ENCODE data around the gene CHPT1.
"Not testable (repeated sequence)": the region's sequence is repeated elsewhere in the genome, so short reads cannot be mapped to it uniquely, and the experiment has no call there.

Gene CHPT1

GRCh38 chr12:101719566-101719965, 22.1 kb downstream of the CHPT1 start:
- DNase-seq (ENCODE audit: low read depth in 2 of 3, low spot score in 2 of 3), result no peak

GRCh38 chr12:101720118-101720517, 22.7 kb downstream of the CHPT1 start:
- no peak for DNase-seq (ENCODE audit: low read depth in 2 of 3, low spot score in 2 of 3)

- no peak for DNase-seq (ENCODE audit: low read depth in 2 of 3, low spot score in 2 of 3)
Measured at GRCh38 chr12:101722392-101722791, 25.0 kb downstream of the CHPT1 start.

GRCh38 chr12:101727098-101727497, 29.7 kb downstream of the CHPT1 start:
- DNase-seq (ENCODE audit: low read depth in 2 of 3, low spot score in 2 of 3), result no peak

- no peak for DNase-seq (ENCODE audit: low read depth in 2 of 3, low spot score in 2 of 3)
Measured at GRCh38 chr12:101729842-101730241, 32.4 kb downstream of the CHPT1 start.

GRCh38 chr12:101732318-101732717, 34.9 kb downstream of the CHPT1 start:
- DNase-seq (ENCODE audit: low read depth in 2 of 3, low spot score in 2 of 3), result no peak

- DNase-seq (ENCODE audit: low read depth in 2 of 3, low spot score in 2 of 3), result no peak
Measured at GRCh38 chr12:101733166-101733565, 35.7 kb downstream of the CHPT1 start.

GRCh38 chr12:101734482-101734881, 37.0 kb downstream of the CHPT1 start:
- DNase-seq (ENCODE audit: low read depth in 2 of 3, low spot score in 2 of 3), result not testable (repeated sequence)

GRCh38 chr12:101737476-101737875, 40.0 kb downstream of the CHPT1 start:
- no peak for DNase-seq (ENCODE audit: low read depth in 2 of 3, low spot score in 2 of 3)

- DNase-seq (ENCODE audit: low read depth in 2 of 3, low spot score in 2 of 3), result no peak
Measured at GRCh38 chr12:101738920-101739665, 41.7 kb downstream of the CHPT1 start, which contains the start of gene SYCP3. TSS of gene SYCP3 (minus strand) at chr12:101739462. CDS start at chr12:101737935, 1,527 bp downstream.

- no peak for DNase-seq (ENCODE audit: low read depth in 2 of 3, low spot score in 2 of 3)
Measured at GRCh38 chr12:101740566-101740965, 43.1 kb downstream of the CHPT1 start.

- DNase-seq (ENCODE audit: low read depth in 2 of 3, low spot score in 2 of 3), result no peak
Measured at GRCh38 chr12:101740980-101741379, 43.5 kb downstream of the CHPT1 start.

- DNase-seq (ENCODE audit: low read depth in 2 of 3, low spot score in 2 of 3), result no peak
Measured at GRCh38 chr12:101743242-101743641, 45.8 kb downstream of the CHPT1 start.

- DNase-seq (ENCODE audit: low read depth in 2 of 3, low spot score in 2 of 3), result no peak
Measured at GRCh38 chr12:101743724-101744472, 46.5 kb downstream of the CHPT1 start.

- DNase-seq (ENCODE audit: low read depth in 2 of 3, low spot score in 2 of 3), result no peak
Measured at GRCh38 chr12:101745481-101745880, 48.0 kb downstream of the CHPT1 start.

GRCh38 chr12:101746196-101746595, 48.8 kb downstream of the CHPT1 start:
- no peak for DNase-seq (ENCODE audit: low read depth in 2 of 3, low spot score in 2 of 3)

- DNase-seq (ENCODE audit: low read depth in 2 of 3, low spot score in 2 of 3), result no peak
Measured at GRCh38 chr12:101746661-101747060, 49.2 kb downstream of the CHPT1 start.

- DNase-seq (ENCODE audit: low read depth in 2 of 3, low spot score in 2 of 3), result no peak
Measured at GRCh38 chr12:101747697-101748096, 50.3 kb downstream of the CHPT1 start.

- DNase-seq (ENCODE audit: low read depth in 2 of 3, low spot score in 2 of 3), result no peak
Measured at GRCh38 chr12:101748907-101749306, 51.5 kb downstream of the CHPT1 start.

- DNase-seq (ENCODE audit: low read depth in 2 of 3, low spot score in 2 of 3), result no peak
Measured at GRCh38 chr12:101749657-101750056, 52.2 kb downstream of the CHPT1 start.

GRCh38 chr12:101750152-101750551, 52.7 kb downstream of the CHPT1 start:
- DNase-seq (ENCODE audit: low read depth in 2 of 3, low spot score in 2 of 3), result no peak

GRCh38 chr12:101759396-101760047, 62.1 kb downstream of the CHPT1 start:
- DNase-seq (ENCODE audit: low read depth in 2 of 3, low spot score in 2 of 3), result no peak

Measured in activated CD8-positive, alpha-beta memory T cell treated with anti-CD3 and anti-CD28 coated beads for 48 hours (primary cell).